MM.1S (cell line): Measurements from ENCODE around the gene SKP2.

Source experiments
- EZH2 ChIP-seq: fragments of 300-600 bp; sonication (generic); optimal IDR thresholded peaks from 2 replicates; pipeline ENCODE3; 2017; ENCODE audit warnings: low read depth, mild to moderate bottlenecking, antibody characterized with exemption, low read length, mixed read lengths
- EZH2phosphoT487 ChIP-seq: fragments of 300-600 bp; sonication (generic); IDR thresholded peaks from 2 replicates; pipeline ENCODE4 v1.6.1; 2018; ENCODE audit warnings: antibody characterized with exemption, low read length
- TF ChIP-seq, protein P1 (sequence below): fragments of 300-600 bp; sonication (generic); IDR thresholded peaks from 2 replicates; pipeline ENCODE4 v1.5.1; 2016; ENCODE audit warnings: antibody characterized with exemption, low read length, mixed read lengths

DNA sequence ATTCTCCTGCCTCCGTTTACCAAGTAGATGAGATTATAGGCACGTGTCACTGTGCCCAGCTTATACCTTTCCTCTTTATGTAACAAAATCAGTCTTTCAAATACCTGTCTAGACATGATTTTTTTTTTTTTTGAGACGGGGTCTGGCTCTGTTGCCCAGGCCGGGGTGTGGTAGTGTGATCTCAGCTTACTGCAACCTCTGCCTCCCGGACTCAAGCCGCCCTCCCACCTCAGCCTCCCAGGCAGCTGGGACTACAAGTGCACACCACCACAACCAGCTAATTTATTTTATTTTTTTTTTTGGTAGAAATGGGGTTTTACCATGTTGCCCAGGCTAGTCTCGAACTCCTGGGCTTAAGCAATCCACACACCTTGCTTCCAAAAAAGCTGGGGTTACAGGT is 76.6 kb downstream of the SKP2 start:
- TF ChIP-seq EZH2 (no peak), EZH2phosphoT487 (no peak)
- TF ChIP-seq, protein P1, sequence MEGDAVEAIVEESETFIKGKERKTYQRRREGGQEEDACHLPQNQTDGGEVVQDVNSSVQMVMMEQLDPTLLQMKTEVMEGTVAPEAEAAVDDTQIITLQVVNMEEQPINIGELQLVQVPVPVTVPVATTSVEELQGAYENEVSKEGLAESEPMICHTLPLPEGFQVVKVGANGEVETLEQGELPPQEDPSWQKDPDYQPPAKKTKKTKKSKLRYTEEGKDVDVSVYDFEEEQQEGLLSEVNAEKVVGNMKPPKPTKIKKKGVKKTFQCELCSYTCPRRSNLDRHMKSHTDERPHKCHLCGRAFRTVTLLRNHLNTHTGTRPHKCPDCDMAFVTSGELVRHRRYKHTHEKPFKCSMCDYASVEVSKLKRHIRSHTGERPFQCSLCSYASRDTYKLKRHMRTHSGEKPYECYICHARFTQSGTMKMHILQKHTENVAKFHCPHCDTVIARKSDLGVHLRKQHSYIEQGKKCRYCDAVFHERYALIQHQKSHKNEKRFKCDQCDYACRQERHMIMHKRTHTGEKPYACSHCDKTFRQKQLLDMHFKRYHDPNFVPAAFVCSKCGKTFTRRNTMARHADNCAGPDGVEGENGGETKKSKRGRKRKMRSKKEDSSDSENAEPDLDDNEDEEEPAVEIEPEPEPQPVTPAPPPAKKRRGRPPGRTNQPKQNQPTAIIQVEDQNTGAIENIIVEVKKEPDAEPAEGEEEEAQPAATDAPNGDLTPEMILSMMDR = no peak
